Common myeloid progenitor, CD34-positive (primary cell): ENCODE measurements around the gene PLEKHG7.

Experiments used
- CTCF ChIA-PET: fragments of 350-600 bp; sonication (Branson Sonifier 250); formaldehyde crosslinking; loops from one replicate; lab custom pipeline; 2021; ENCODE audit warnings: antibody characterized with exemption; lab: Charles Lee
- POLR2A ChIA-PET: fragments of 350-600 bp; sonication (Branson Sonifier 250); formaldehyde crosslinking; loops from one replicate; lab custom pipeline; 2021; ENCODE audit warnings: antibody characterized with exemption; lab: Charles Lee
- DNase-seq, 3 donors: peaks; one replicate each; pipeline versions ENCODE4 v3.0.0 to v3.0.0-alpha.2; 2013
- H3K27ac ChIP-seq, 2 experiments: 1 replicate in 1 of 2; 2 replicates in 1 of 2; pipeline ENCODE4 v1.7.0; 2013; ENCODE audit warnings: inconsistent platforms in 2 of 2, low read length in 2 of 2, mild to moderate bottlenecking in 2 of 2, low read depth in 1 of 2, moderate library complexity in 1 of 2; ENCODE audit not compliant: severe bottlenecking in 2 of 2, insufficient read depth in 1 of 2, poor library complexity in 1 of 2
- H3K27me3 ChIP-seq, 5 experiments: replicated peaks in 2 of 5; 1 replicate in 3 of 5; 2 replicates in 2 of 5; pipeline versions ENCODE4 v1.6.1 to v1.7.0; 2013; ENCODE audit warnings: low read length in 4 of 5, mild to moderate bottlenecking in 2 of 5, moderate library complexity in 2 of 5, inconsistent platforms in 1 of 5; ENCODE audit not compliant: insufficient read depth in 5 of 5, control insufficient read depth in 4 of 5
- H3K36me3 ChIP-seq, 4 experiments: 1 replicate in 2 of 4; 2 replicates in 2 of 4; pipeline versions ENCODE4 v1.6.1 to v1.7.0; 2013; ENCODE audit warnings: low read length in 3 of 4, control low read depth in 1 of 4, mild to moderate bottlenecking in 1 of 4; ENCODE audit not compliant: control insufficient read depth in 4 of 4, insufficient read depth in 4 of 4
- H3K4me1 ChIP-seq, 4 experiments: 1 replicate in 3 of 4; 2 replicates in 1 of 4; pipeline versions ENCODE4 v1.6.1 to v1.7.1; 2013; ENCODE audit warnings: low read length in 3 of 4, mild to moderate bottlenecking in 3 of 4, control low read depth in 1 of 4, inconsistent platforms in 1 of 4, moderate library complexity in 1 of 4; ENCODE audit not compliant: control insufficient read depth in 4 of 4, insufficient read depth in 4 of 4; ENCODE audit errors: control extremely low read depth in 1 of 4
- H3K4me3 ChIP-seq, 7 experiments: 1 replicate in 4 of 7; 2 replicates in 3 of 7; pipeline versions ENCODE4 v1.5.1 to v1.7.0; 2013; ENCODE audit warnings: mild to moderate bottlenecking in 7 of 7, low read length in 6 of 7, moderate library complexity in 6 of 7, inconsistent platforms in 2 of 7, low read depth in 2 of 7, control low read depth in 1 of 7; ENCODE audit not compliant: insufficient read depth in 4 of 7, control insufficient read depth in 1 of 7; ENCODE audit errors: extremely low read depth in 1 of 7
- H3K9me3 ChIP-seq, 5 experiments: 1 replicate in 4 of 5; 2 replicates in 1 of 5; pipeline versions ENCODE4 v1.6.1 to v1.7.1; 2013; ENCODE audit warnings: low read length in 4 of 5, mild to moderate bottlenecking in 2 of 5, inconsistent platforms in 1 of 5, low read depth in 1 of 5, moderate library complexity in 1 of 5; ENCODE audit not compliant: control insufficient read depth in 4 of 5, insufficient read depth in 2 of 5; ENCODE audit errors: control extremely low read depth in 1 of 5
- WGBS: methylation state at CpG from one replicate; pipeline ENCODE4 v1.1.5; 2013; ENCODE audit not compliant: insufficient coverage; 5-methylcytosine and 5-hydroxymethylcytosine counted together

The PLEKHG7 gene

DNA sequence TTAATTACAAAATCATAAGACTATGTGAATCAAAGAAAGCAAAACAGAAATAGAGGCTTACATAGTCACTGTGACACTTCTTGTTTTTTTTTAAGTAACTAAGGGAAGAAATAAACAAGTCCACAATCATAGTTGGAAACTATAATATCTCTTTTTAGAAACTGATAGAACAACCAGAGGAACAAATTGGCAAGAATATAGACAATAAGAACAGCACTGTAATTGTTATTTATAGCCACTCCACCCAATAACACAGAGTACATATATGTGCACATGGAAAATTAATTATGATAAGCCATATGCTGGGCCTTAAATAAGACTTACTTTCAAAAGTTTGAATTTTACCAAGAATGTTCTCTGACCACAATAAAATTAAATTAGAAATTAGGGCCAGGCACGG is 101.1 kb downstream of the PLEKHG7 start:
- peak in 1 of 3 donors; percentile 3 for DNase-seq
- ChIA-PET CTCF (no interaction called here), POLR2A (no interaction called here)
- Histone ChIP-seq H3K4me3 (no peak overlapping the region), H3K36me3 (peaks cover 6 to 46% (median 19%) of the 10 kb centered on the region in 4 experiments), H3K4me1 (no peaks in the 10 kb centered on the region), H3K27me3 (no peaks in the 10 kb centered on the region), H3K27ac (no peak overlapping the region), H3K9me3 (peaks cover 0 to 3% (median 0%) of the 10 kb centered on the region in 5 experiments)
- 100% methylated on average over 1 of the region's 1 CpG for WGBS

DNA sequence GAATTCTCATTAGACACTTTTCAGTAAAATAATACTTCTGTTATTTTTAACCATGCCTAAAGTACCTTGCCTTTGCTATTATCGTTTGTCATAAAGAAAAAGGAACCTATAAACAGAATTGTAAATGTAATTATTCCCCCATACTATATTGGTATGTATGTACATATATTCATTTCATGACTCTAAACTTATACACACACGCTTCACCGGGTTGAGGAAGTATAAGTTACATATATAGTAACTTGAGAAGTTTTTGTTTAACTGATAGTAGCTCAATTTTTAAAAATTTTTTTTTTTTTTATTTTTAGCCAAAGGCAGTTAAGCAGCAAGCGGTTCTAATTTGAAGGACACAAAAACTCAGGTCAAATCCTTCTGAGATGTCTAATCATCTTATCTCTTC is 107.6 kb downstream of the PLEKHG7 start:
- ChIA-PET CTCF (no interaction called here), POLR2A (no interaction called here)
- H3K36me3 ChIP-seq, result peaks cover 2 to 44% (median 21%) of the 10 kb centered on the region in 4 experiments
- no CpG with 5 or more reads among the region's 4 CpGs for WGBS
- peaks cover 0 to 3% (median 0%) of the 10 kb centered on the region in 5 experiments for H3K9me3 ChIP-seq
- no peaks in the 10 kb centered on the region for H3K27me3 ChIP-seq
- H3K4me1 ChIP-seq, result no peaks in the 10 kb centered on the region
- H3K27ac ChIP-seq, result no peak overlapping the region
- DNase-seq, result no peak
- no peak overlapping the region for H3K4me3 ChIP-seq

DNA sequence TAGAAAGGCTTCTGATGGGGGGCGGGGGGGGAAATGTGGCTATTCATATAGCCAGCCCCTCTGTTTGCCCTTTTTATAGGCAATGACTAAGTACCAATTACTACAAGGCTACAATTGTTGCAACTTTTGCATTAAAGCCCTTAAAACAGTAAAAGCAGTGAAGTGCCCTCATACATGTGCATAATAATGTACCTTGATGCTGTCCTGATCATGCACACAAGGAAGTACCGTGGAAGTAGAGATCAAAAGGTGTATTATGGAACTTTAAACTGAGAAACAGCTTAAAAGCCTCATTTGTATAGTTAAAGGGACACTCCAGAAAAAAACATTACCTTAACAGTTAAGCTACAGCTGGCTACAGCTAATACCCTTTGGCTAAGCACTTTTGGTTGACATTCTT is 111.8 kb downstream of the PLEKHG7 start:
- Histone ChIP-seq H3K27ac (no peak overlapping the region), H3K4me1 (no peaks in the 10 kb centered on the region), H3K4me3 (no peak overlapping the region), H3K27me3 (no peaks in the 10 kb centered on the region), H3K36me3 (peaks cover 4 to 40% (median 22%) of the 10 kb centered on the region in 4 experiments), H3K9me3 (peaks cover 0 to 2% (median 0%) of the 10 kb centered on the region in 5 experiments)
- WGBS, result no CpG with 5 or more reads among the region's 2 CpGs
- ChIA-PET CTCF (interaction anchor here (0.9 to 3.3 kb wide), 4 partner anchors 10 to 37 kb away, joined by 3 to 9 read pairs (median 3); no protein-coding TSS in a partner anchor), POLR2A (no interaction called here)
- no peak for DNase-seq

GRCh38 chr12:92821142-92821541 is 118.4 kb downstream of the PLEKHG7 start:
- ChIA-PET POLR2A (interaction anchor here (0.7 kb wide), 1 partner anchor 23 kb away, joined by 3 read pairs; no protein-coding TSS in a partner anchor), CTCF (interaction anchor here (1.1 to 1.2 kb wide), 2 partner anchors 12 to 26 kb away, joined by 3 to 4 read pairs; no protein-coding TSS in a partner anchor)
- H3K36me3 ChIP-seq, result peaks cover 11 to 38% (median 26%) of the 10 kb centered on the region in 4 experiments
- no peak overlapping the region for H3K4me3 ChIP-seq
- DNase-seq, result no peak
- H3K27me3 ChIP-seq, result no peaks in the 10 kb centered on the region
- peaks cover 0 to 2% (median 0%) of the 10 kb centered on the region in 5 experiments for H3K9me3 ChIP-seq
- no peak overlapping the region for H3K27ac ChIP-seq
- WGBS, result 91% methylated on average over 3 of the region's 3 CpGs
- no peaks in the 10 kb centered on the region for H3K4me1 ChIP-seq
